GM18508 (cell line): Measurements from ENCODE around the gene INPP4A.

Experiments
- ATAC-seq: cut with Tn5 transposase; IDR thresholded peaks from one replicate; pipeline ENCODE4 v1.9.1; 2021; ENCODE audit warnings: moderate number of reproducible peaks; ENCODE audit not compliant: insufficient read depth, unreplicated experiment

INPP4A gene

DNA sequence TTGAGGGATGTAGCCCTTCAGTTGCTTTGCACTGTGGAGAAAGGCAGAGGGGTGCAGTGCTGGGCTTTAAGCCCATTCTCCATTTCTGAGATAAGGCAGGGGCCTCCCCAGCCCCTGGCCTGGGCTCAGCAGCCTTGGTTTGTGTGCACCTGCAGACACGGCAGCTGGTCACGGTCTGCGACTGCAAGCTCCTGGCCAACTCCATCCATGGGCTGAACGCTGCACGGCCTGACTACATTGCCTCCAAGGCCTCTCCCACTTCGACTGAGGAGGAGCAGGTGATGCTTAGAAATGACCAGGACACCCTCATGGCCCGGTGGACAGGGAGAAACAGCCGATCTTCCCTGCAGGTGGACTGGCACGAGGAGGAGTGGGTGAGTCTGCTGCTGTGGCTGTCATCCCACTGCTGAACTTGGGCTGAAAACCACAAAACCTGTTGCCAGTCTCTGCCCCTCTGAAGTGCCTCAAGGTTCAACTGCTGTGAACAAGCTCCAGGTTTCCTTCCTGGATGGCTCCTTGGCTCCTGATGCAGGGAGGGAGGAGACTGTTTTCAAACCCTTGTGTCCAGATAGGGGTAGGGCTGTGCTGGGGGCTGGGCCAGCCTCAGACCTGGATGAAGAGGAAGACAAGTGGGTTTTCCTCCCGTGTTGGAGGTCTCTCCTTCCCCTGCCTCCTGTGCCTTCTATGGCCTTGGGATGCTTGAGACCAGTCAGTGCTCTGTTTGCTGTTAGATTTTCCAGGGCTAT, 109.6 kb downstream of the INPP4A start:
- no peak for ATAC-seq

DNA sequence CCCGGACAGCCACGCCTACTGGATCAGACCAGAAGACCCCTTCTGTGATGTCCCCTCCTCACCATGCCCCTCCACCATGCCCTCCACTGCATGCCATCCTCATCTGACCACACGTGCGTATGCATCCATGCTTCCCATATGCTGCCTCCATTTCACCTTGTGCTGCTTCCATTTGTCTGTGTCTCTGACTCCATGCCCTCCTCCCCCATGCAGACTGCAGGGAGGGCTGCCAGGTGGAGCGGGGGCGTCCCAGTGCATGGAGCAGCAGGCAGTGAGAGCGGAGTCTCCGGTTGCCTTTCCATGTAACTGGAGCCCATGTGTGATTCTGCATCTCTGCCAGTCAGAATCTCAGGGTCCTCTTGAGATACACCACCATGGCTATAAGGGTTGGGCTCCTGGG, 111.0 kb downstream of the INPP4A start:
- ATAC-seq = no peak

DNA sequence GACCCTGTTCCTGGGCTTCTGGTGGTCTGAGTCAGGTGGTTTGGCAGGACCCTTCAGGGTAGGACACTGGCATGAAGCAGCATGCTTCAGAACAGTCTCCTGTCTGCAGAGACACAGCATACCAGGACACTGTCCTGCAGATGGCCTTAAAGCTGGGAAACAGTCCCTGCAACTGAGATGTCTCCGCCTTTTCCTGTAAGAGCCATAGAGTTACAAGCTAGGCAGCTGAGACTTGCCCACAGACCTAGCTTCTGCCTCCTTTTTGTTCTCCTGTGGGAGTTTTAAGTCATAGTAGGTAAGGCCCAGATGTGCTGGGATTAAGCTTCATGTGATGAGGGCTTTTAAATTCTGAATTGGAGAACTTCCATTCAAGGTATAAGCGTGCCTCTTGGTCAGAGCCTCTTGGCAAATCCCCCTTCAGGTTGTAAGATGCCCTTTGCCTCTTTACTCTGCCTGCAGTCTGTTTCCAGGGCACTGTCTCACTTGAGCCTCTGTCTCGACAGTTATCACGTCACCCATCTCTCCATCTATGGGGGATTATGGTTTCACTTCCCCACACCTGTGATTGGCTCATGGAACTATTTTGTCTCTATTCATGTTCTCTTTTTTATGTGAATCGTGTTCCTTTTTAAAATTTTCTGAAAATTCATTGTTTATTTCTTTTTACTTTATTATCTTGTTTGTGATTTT, 111.8 kb downstream of the INPP4A start:
- no peak for ATAC-seq

GRCh38 chr2:98558852-98559530, 114.3 kb downstream of the INPP4A start:
- ATAC-seq = no peak

- ATAC-seq = no peak
Measured at GRCh38 chr2:98559581-98559980, 114.9 kb downstream of the INPP4A start.

- no peak for ATAC-seq
Measured at GRCh38 chr2:98560256-98560771, 115.7 kb downstream of the INPP4A start.

GRCh38 chr2:98561018-98561417, 116.4 kb downstream of the INPP4A start:
- no peak for ATAC-seq

DNA sequence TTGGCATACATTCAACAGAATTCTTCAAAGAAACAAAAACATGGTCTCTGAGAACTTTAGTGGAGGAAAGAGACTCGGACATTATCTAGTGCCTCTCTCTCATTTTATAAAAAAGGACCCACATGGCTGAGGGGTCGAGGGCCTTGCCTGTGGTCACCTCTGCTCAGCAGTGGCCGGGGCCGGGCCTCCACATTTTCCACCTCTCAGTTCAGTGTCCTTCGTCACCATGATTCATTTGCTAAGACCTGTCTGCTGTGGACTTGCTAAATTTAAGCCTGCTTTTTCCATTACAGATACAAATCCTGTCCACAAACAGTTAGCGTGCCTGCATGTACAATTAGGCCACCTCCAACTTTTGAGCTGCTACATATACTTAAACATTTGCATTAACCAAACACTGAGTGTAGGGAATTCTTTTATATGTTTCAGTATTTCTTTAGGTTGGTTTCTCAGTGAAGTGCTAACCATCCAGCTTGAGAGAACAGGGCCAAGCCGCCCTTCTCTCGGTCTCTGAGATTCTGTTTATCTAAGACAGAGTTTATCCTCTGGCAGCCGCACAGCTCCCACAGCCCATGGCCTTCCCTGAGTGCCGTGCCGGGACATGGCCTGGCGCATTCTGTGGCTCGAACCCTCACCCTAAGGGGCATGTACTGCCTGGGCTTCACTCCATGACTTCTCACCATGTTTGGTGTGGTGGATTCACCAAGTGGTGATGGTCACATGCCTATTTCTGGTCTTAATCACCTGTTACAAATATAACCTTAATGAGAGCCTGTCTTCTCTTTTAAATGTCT, 117.4 kb downstream of the INPP4A start:
- no peak for ATAC-seq

DNA sequence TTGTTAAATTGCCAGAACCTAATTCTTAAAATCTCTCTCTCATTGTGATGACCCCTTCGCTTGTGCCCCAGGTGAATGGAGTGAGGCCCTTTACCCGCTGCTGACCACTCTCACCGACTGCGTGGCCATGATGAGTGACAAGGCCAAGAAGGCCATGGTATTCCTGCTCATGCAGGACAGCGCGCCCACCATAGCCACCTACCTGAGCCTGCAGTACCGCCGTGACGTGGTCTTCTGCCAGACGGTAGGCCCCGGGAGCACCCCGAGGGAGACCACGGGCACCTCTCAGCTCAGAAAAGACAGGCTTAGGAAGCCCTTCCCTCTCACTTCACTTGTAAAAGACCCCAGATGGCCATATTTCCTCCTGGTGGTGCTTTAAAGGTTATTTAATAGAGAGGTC, 118.7 kb downstream of the INPP4A start:
- ATAC-seq = no peak

- no peak for ATAC-seq
Measured at GRCh38 chr2:98564541-98565132, 120.0 kb downstream of the INPP4A start.

DNA sequence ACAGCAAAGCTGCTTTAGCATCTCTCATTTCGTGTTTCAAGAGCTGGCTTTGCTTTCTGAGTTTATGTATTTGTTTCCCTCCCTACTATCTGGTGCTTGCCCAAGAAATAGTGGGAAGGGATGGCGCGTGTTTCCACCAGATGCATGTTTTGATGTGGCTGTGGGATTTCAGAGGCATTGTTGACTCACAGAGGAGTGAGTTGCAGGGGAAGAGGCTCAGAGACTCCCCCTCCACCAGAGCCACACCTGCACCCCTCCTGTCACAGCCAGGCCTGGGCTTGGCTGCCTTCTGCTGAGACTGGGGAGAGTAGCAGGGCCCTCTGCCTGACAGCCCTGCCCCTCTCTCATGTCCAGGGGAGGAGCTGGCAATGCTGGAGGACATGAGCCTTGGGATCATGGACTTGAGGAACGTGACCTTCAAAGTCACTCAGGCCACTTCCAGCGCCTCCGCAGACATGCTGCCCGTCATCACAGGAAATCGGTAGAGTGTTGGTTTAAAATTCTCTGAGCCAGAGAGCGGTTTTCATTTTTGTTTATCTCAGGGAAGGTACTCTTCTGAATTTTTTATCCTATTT, 120.7 kb downstream of the INPP4A start:
- no peak for ATAC-seq

GRCh38 chr2:98565941-98566340, 121.3 kb downstream of the INPP4A start:
- ATAC-seq = no peak

DNA sequence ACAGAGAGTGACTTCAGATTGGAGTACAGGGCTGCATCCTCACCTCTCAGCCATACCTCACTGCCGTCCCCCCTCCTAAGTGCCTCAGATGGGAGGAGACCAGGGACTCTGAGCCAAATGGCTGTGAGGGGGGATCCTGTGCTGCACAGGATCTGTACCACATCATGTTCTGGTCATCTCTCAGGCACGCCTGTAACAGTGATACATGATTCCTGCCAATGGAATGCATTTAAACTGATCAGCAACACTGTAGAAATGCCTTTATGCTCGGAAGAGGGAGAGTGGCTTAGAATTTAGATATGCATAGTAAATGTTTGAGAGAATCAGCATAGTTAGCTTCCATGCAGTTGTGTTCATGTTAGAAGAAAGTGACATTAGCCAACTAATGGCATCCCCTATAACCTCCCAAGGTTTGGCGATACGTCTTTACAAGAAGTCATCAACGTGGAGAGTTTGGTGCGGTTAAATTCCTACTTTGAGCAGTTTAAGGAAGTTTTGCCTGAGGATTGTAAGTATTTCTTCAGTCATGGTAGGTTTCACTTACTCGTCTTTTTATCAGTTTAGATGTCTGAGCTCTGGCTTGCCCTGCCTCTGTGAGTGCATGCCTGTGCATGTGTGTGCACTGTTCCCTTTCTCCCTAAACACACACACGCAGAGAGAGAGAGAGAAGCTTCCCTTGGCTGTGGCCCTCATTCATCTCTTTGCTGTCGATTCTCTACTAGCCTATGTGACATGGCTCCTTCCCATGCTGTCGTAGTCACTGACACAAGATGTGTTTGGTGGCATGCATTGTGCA, 123.7 kb downstream of the INPP4A start:
- no peak for ATAC-seq

GRCh38 chr2:98569197-98569793, 124.6 kb downstream of the INPP4A start:
- ATAC-seq = no peak

- ATAC-seq = no peak
Measured at GRCh38 chr2:98569915-98570314, 125.3 kb downstream of the INPP4A start.

DNA sequence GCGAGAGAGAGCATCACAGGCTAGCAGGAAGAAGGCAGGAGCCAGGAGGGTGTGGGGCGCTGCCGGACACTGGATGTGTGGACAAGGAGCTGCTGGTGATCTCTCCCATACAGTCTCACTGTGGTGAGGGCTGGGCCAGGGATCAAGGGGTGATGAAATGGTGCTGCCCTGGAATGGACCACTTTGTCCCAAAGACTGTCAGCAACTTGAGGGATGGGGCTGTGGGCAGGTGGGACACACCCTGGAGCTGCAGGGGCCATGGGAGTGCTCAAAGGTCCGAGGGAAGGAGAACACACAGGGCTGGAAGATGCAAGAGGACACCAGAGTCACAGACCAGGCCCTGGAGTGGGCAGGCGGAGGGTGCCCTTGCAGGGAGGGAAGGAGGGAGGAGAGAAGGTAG, 125.7 kb downstream of the INPP4A start:
- ATAC-seq = no peak

GRCh38 chr2:98571121-98571701, 126.6 kb downstream of the INPP4A start:
- no peak for ATAC-seq

DNA sequence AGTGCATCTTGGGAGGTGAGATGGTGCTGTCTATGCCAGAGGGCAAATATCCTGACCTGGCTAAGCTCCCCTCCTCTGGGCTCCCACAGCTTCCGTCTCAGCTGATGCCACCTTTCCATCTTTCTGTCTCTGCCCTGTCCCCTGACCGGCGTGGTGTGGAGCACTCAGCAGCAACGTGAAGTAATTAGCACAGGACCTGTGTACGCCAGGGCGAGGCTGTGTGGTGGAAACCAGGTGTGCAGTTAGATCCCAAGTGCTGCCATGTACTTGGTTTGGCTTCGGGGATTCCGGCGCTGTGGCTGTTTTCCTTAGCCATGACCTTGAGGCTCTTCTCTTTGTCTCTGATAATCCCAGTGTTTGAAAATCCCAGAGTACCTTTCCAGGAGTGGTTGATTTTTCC, 127.1 kb downstream of the INPP4A start:
- ATAC-seq = no peak
